ENCODE data around the gene ARID3C.
A peak's percentile ranks its signal among the peaks of the same experiment; 100 is the strongest.

ARID3C gene

DNA sequence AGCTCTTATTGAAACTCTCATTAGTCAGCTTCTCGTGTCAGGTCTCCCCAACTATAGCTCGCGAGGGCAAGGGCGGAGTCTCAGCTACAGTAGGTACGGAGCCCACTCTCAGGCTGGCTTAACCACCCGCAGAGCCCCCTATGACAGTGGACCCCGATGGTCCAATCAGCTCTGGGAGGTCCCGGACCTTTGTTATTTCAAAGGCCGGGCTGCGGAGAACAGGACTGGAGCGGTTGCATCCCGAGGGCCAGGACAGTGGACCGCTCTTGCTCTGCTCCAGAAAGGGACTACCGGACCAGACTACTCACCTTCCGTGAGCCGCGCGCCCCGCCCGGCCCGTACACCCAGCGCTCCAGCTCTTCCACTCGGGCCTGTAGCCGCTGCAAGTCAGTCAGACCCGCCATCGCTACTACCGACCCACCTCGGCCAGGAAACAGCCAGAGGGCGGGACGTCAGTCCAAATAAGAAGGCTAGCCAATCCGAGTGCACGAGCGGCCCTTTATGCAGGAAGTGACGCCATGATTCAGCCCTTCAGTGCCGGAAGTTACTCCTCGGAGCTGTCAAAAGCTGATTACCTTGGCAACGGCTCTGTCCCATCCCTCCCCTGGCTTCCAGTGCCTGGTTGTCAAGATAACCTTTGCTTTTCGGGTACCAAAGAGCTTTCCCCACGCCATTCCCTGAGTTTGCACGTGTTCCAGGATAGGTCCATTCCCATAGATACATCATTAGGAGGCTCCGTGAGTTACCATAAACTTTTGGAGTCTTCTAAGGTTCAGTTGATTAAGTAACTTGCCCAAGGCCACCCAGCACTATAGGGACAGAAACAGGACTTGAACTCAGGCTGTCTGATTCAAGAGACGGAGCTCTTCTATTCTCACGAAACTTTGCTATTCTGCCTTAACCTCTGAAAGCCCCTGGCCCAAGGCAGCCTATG is 8.5 kb downstream of the ARID3C start, which contains the start of gene DCTN3:
TSS of gene DCTN3 (minus strand) at position 435 of the 934 bp plus-strand sequence. CDS start at position 404, 31 bp downstream.
- peaks cover 0 to 32% (median 20%) of the 10 kb centered on the region in 4 donors for H3K4me1 ChIP-seq
- peak within 1 kb of the TSS; percentile 54 to 69 for H3K27ac ChIP-seq
- DNase-seq = peak; percentile 95 to 96
- peaks cover 11 to 35% (median 29%) of the 10 kb centered on the region in 3 donors for H3K36me3 ChIP-seq
- peak within 1 kb of the TSS; percentile 71 to 95 for H3K4me3 ChIP-seq
- intact Hi-C loops (cut with DNase I; ENCODE audit: low total_unique reads) = no loop called here
- H3K27me3 ChIP-seq = peaks cover 4 to 35% of the 10 kb centered on the region in 2 donors
- TF ChIP-seq CTCF (IDR thresholded peaks at IDR 0.05) = no peak
- no peaks in the 10 kb centered on the region for H3K9me3 ChIP-seq

DNA sequence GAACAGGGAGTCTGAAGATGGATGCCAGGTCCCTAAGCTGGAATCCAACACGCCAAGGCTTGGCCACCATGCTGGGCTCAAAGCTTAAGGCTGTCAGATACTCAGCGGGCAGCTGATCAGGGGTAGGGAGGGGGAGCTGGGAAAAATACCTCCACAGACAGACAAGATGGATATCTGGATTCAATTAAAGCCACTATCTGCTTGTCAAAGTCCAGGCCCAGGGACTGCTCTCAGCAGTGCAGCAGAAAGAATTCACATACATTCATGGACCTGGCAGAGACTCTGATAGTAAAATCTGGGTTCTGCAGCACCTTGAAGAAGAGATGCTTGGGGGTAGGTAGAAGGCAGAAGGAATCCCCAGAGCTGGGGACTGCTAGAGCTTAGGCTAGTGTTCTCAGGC is 13.7 kb downstream of the ARID3C start:
- Histone ChIP-seq H3K27ac (no peak overlapping the region), H3K4me1 (peaks cover 0 to 33% (median 29%) of the 10 kb centered on the region in 4 donors), H3K27me3 (no peaks in the 10 kb centered on the region), H3K9me3 (no peaks in the 10 kb centered on the region), H3K4me3 (no peak overlapping the region), H3K36me3 (peaks cover 11 to 53% (median 47%) of the 10 kb centered on the region in 3 donors)
- no peak for DNase-seq
- intact Hi-C loops (cut with DNase I; ENCODE audit: low total_unique reads) = loop anchor here (10.0 kb wide), 2 partner anchors 90 to 160 kb away; partner anchors contain the start of genes DNAI1 and FAM219A
- TF ChIP-seq CTCF (IDR thresholded peaks at IDR 0.05) = no peak

DNA sequence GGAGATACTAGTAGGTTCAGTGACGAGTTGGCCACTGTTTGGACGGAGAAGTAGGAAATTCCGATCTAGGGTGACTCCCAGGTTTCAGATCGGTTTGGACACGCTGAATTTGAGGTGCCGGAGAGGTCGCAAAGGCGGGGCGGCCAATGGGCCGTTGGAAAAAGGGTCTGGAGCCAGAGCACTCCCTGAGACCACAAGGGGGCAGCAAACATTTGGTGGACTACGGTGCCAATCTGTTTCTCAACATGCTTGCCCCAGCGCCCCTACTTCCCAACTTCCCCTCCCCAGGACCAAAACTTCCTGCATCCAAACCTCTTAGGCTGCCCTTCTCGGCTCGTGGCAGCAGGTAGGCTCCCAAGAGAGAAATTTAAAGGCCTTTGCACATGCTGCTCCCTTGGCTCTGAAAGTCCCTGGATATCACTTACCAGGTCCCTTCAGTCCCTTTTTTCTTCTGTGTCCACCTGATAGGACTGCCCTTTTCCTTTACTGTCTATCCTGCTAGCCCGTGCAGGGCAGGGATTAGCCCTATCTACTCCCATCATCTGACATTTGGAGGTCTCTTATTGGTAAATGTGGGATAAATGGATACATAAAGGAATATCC is 16.0 kb downstream of the ARID3C start:
- TF ChIP-seq CTCF (IDR thresholded peaks at IDR 0.05) = peak; percentile 78 to 86
- Histone ChIP-seq H3K4me3 (peak overlapping the region; percentile 60 to 63), H3K9me3 (no peaks in the 10 kb centered on the region), H3K36me3 (peaks cover 11 to 44% (median 42%) of the 10 kb centered on the region in 3 donors), H3K27ac (peak overlapping the region; percentile 76 to 83), H3K27me3 (no peaks in the 10 kb centered on the region), H3K4me1 (peaks cover 0 to 24% (median 20%) of the 10 kb centered on the region in 4 donors)
- intact Hi-C loops (cut with DNase I; ENCODE audit: low total_unique reads) = loop anchor here (2.0 to 10.0 kb wide), 3 partner anchors 20 to 158 kb away; partner anchors contain the start of genes DNAI1 and FAM219A
- DNase-seq = peak; percentile 72 to 85

DNA sequence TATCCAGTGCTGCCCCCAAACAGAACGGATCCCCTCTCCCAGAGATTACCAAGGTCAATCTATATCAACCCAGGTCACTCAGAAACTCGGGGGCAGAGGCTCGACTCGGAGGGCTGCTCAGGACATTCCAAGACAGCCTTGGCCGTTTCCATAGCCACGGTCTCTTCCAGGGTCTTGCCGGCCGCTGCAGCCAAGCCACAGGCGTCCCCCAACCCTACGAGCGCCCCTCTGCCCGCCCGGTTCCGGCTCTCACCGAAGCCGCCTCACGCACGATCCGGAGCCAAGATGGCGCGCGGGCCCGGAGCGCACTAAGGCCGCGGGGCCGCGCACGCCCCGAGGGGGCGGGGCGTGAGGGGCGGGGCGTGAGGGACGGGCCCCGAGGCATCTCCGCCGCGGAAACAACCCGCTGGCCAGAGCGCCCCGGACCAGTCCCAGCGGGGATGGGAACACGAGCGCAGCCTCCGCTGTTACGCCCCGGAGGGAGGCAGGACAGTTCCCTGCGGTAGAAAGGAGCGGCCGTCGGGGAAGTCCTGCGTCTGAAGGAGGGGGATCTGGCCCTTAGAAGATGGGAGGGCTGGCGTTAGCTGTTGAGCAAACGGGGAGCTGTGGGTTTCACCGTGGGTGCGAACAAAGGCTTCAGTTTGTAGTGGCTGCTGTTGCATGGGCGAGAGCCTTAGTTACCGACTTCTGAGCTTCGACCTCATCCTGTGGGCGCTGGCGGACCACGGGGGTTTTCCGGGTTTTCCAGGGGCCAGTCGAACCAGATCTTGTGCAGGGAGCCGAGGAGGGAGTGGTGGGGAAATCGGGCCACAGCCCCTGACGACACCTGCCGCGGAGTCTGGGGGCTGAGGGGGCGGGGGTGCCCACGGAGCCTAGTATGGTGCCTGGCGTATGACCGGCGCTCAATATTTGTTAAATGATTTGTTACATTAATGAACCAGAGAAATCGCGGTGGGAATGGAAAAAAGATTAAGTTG is 16.8 kb downstream of the ARID3C start, which contains the start of gene RPP25L:
TSS of gene RPP25L (minus strand) at position 287 of the 977 bp plus-strand sequence. CDS start 801 bp downstream, outside the sequence.
- intact Hi-C loops (cut with DNase I; ENCODE audit: low total_unique reads) = loop anchor here (2.0 to 10.0 kb wide), 3 partner anchors 21 to 157 kb away; partner anchors contain the start of genes DNAI1 and FAM219A
- Histone ChIP-seq H3K4me1 (peaks cover 0 to 24% (median 20%) of the 10 kb centered on the region in 4 donors), H3K4me3 (peak within 1 kb of the TSS; percentile 60 to 63), H3K27me3 (no peaks in the 10 kb centered on the region), H3K36me3 (peaks cover 11 to 36% (median 34%) of the 10 kb centered on the region in 3 donors), H3K9me3 (no peaks in the 10 kb centered on the region), H3K27ac (peak within 1 kb of the TSS; percentile 76 to 83)
- TF ChIP-seq CTCF (IDR thresholded peaks at IDR 0.05) = no peak
- peak; percentile 85 to 93 for DNase-seq

All from tibial artery (tissue), 4 donors.